Suprapubic skin (tissue), 4 donors: Measurements from ENCODE around the gene SNX2. TPM values are rescaled to one million over a fixed set of nuclear protein-coding genes. Genes with fewer than 3 reads are reported as not detected.
"Not testable (repeated sequence)": the region's sequence is repeated elsewhere in the genome, so short reads cannot be mapped to it uniquely, and the experiment has no call there.

Experiments used
- DNase-seq, 2 donors: peaks; one replicate each; pipeline ENCODE4 v3.0.0-alpha.2; 2019; ENCODE audit warnings: low spot score in 2 of 2
- H3K27ac ChIP-seq: fragments of 200-600 bp; sonication (generic); one replicate; pipeline ENCODE4 v1.5.1; 2019
- H3K27me3 ChIP-seq: fragments of 200-600 bp; sonication (generic); one replicate; pipeline ENCODE4 v1.5.1; 2019
- H3K36me3 ChIP-seq: fragments of 200-600 bp; sonication (generic); one replicate; pipeline ENCODE4 v1.5.1; 2019
- H3K4me1 ChIP-seq: fragments of 200-600 bp; sonication (generic); one replicate; pipeline ENCODE4 v1.5.1; 2019
- H3K4me3 ChIP-seq: fragments of 200-600 bp; sonication (generic); one replicate; pipeline ENCODE4 v1.5.1; 2019; ENCODE audit warnings: mild to moderate bottlenecking
- H3K9me3 ChIP-seq: fragments of 200-600 bp; sonication (generic); one replicate; pipeline ENCODE4 v1.5.1; 2019
- CTCF ChIP-seq, 2 donors: fragments of 200-600 bp in 1 of 2; fragments of 450-650 bp in 1 of 2; sonication (generic) in 1 of 2; IDR thresholded peaks; one replicate each; pipeline ENCODE4 v1.5.1; 2016 to 2019; ENCODE audit warnings: antibody characterized with exemption in 2 of 2, mild to moderate bottlenecking in 1 of 2, moderate library complexity in 1 of 2
- EP300 ChIP-seq: sonication (generic); formaldehyde crosslinking; IDR thresholded peaks from one replicate; pipeline ENCODE4 v1.6.1; 2017; ENCODE audit warnings: antibody characterized with exemption
- POLR2A ChIP-seq, 2 donors: fragments of 450-650 bp; IDR thresholded peaks; one replicate each; pipeline ENCODE4 v1.6.1; 2017; ENCODE audit warnings: antibody characterized with exemption in 2 of 2, mild to moderate bottlenecking in 2 of 2, moderate library complexity in 2 of 2
- POLR2AphosphoS5 ChIP-seq, 3 donors: sonication (generic); formaldehyde crosslinking; IDR thresholded peaks; one replicate each; pipeline ENCODE4 v1.6.1; 2017; ENCODE audit warnings: antibody characterized with exemption in 3 of 3
- WGBS: methylation state at CpG from one replicate; pipeline ENCODE4 v1.1.5; 2018; 5-methylcytosine and 5-hydroxymethylcytosine counted together
- total RNA-seq, 4 donors: library from RNA; depleted of rRNA; stranded (reverse); fragments of >200 nt; gene quantifications; one replicate each; pipeline ENCODE4 v1.1.0, GENCODE V29; 2016

SNX2 gene
- total RNA-seq, 4 donors from 2014 or later = 33.8 to 60.3 (median 45.4) TPM

- Histone ChIP-seq H3K4me1 (peaks cover 38% of the 10 kb centered on the region), H3K36me3 (no peaks in the 10 kb centered on the region), H3K4me3 (peak overlapping the region; percentile 94), H3K27me3 (no peaks in the 10 kb centered on the region), H3K9me3 (no peaks in the 10 kb centered on the region), H3K27ac (peak overlapping the region; percentile 96)
- TF ChIP-seq POLR2AphosphoS5 (IDR thresholded peaks at IDR 0.05) = no peak
- TF ChIP-seq CTCF (IDR thresholded peaks at IDR 0.05) = no peak
- no peak for TF ChIP-seq POLR2A (IDR thresholded peaks at IDR 0.05)
- TF ChIP-seq EP300 = no peak
- no peak for DNase-seq
- 2% methylated on average over 6 of the region's 6 CpGs for WGBS
These were observed 71.2 kb downstream of the SNX2 start for GRCh38 chr5:122846051-122846550.

- Histone ChIP-seq H3K36me3 (no peaks in the 10 kb centered on the region), H3K27ac (no peak overlapping the region), H3K4me1 (peaks cover 38% of the 10 kb centered on the region), H3K9me3 (no peaks in the 10 kb centered on the region), H3K4me3 (no peak overlapping the region), H3K27me3 (no peaks in the 10 kb centered on the region)
- no peak for DNase-seq
- no peak for TF ChIP-seq POLR2AphosphoS5 (IDR thresholded peaks at IDR 0.05)
- TF ChIP-seq EP300 = no peak
- no peak for TF ChIP-seq CTCF (IDR thresholded peaks at IDR 0.05)
- TF ChIP-seq POLR2A (IDR thresholded peaks at IDR 0.05) = no peak
- WGBS = 99% methylated on average over 2 of the region's 2 CpGs
These were observed 72.8 kb downstream of the SNX2 start for GRCh38 chr5:122847687-122848081.

DNA sequence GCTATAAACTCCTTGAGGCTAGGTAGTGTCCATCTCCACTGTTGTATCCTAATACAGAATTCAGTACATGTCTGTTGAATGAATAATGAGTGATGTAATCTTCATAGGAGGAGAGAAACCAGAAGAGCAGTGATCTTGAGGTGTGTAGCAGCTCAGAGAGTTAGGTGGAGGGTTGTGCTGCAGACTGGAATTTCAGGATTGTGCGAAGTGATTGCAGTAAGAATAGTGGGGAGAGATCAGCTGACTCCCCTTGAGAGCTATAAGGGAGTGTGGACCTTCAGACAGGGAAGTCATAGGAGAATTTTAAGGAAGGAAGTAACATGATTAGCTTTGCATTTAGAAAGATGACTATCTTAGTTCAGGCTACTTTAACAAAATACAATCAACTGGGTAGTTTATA lies 74.9 kb downstream of the SNX2 start:
- TF ChIP-seq POLR2AphosphoS5 (IDR thresholded peaks at IDR 0.05) (no peak), EP300 (no peak), CTCF (IDR thresholded peaks at IDR 0.05) (no peak), POLR2A (IDR thresholded peaks at IDR 0.05) (no peak)
- no peak for DNase-seq

DNA sequence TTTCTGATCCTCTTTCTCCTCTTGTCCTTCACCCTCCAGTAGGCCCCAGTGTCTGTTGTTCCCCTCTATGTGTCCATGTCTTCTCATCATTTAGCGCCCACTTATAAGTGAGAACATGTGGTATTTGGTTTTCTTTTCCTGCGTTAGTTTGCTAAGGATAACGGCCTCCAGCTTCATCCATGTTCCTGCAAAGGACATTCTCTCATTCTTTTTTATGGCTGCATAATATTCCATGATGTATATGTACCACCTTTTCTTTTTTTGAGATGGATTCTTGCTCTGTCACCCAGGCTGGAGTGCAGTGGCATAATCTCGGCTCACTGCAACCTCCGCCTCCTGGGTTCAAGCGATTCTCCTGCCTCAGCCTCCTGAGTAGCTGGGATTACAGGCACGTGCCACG lies 82.7 kb downstream of the SNX2 start:
- H3K4me3 ChIP-seq, H3K27me3 ChIP-seq, DNase-seq, H3K36me3 ChIP-seq, H3K9me3 ChIP-seq, H3K27ac ChIP-seq, H3K4me1 ChIP-seq: not testable (repeated sequence)
- 99% methylated on average over 8 of the region's 8 CpGs for WGBS

More for the DNA sequence above, 74.9 kb downstream of the SNX2 start:
- no peak overlapping the region for H3K27ac ChIP-seq
- H3K36me3 ChIP-seq = no peaks in the 10 kb centered on the region
- 53% methylated on average over 1 of the region's 1 CpG for WGBS
- no peaks in the 10 kb centered on the region for H3K27me3 ChIP-seq
- no peak overlapping the region for H3K4me3 ChIP-seq
- H3K9me3 ChIP-seq = no peaks in the 10 kb centered on the region
- peaks cover 27% of the 10 kb centered on the region for H3K4me1 ChIP-seq

- WGBS = 65% methylated on average over 1 of the region's 1 CpG
- Histone ChIP-seq H3K4me1 (peaks cover 2% of the 10 kb centered on the region), H3K4me3 (no peak overlapping the region), H3K27me3 (no peaks in the 10 kb centered on the region), H3K36me3 (no peaks in the 10 kb centered on the region), H3K9me3 (no peaks in the 10 kb centered on the region), H3K27ac (no peak overlapping the region)
- no peak for DNase-seq
- TF ChIP-seq POLR2A (IDR thresholded peaks at IDR 0.05) (no peak), EP300 (no peak), POLR2AphosphoS5 (IDR thresholded peaks at IDR 0.05) (no peak), CTCF (IDR thresholded peaks at IDR 0.05) (no peak)
These were observed 83.6 kb downstream of the SNX2 start for GRCh38 chr5:122858451-122858850.

GRCh38 chr5:122863240-122863639 lies 88.4 kb downstream of the SNX2 start:
- DNase-seq = no peak
- Histone ChIP-seq H3K9me3 (no peaks in the 10 kb centered on the region), H3K4me3 (no peak overlapping the region), H3K4me1 (peaks cover 2% of the 10 kb centered on the region), H3K27ac (no peak overlapping the region), H3K27me3 (no peaks in the 10 kb centered on the region), H3K36me3 (peaks cover 2% of the 10 kb centered on the region)
- 78% methylated on average over 2 of the region's 2 CpGs for WGBS
- no peak for TF ChIP-seq POLR2A (IDR thresholded peaks at IDR 0.05)
- no peak for TF ChIP-seq CTCF (IDR thresholded peaks at IDR 0.05)
- no peak for TF ChIP-seq EP300
- TF ChIP-seq POLR2AphosphoS5 (IDR thresholded peaks at IDR 0.05) = no peak
